Adipose tissue (tissue), 3 donors: Measurements from ENCODE around the gene MED15. TPM values are rescaled to one million over a fixed set of nuclear protein-coding genes. Genes with fewer than 3 reads are reported as not detected.
"Not testable (repeated sequence)": the region's sequence is repeated elsewhere in the genome, so short reads cannot be mapped to it uniquely, and the experiment has no call there.

Experiments used
- H3K27ac ChIP-seq: one replicate; pipeline ENCODE4 v1.5.1; 2013; ENCODE audit warnings: low read depth, low read length
- WGBS, 3 donors: extraction: QIAGEN DNeasy Blood & Tissue Kit; methylation state at CpG; one replicate each; pipeline ENCODE4 v1.1.7; 2013; 5-methylcytosine and 5-hydroxymethylcytosine counted together
- polyA plus RNA-seq, 3 donors: library from polyadenylated mRNA; stranded (reverse); fragments of 200-250 nt; gene quantifications; one replicate each; pipeline ENCODE4 v1.2.3, GENCODE V29; 2013
- donor health status: healthy with polysubstance abuse.
- donor health status: Bipolar disorder and iron deficiency.
- donor health status: healthy.

MED15 gene
- polyA plus RNA-seq, 3 donors: 22.7 to 44.2 (median 42.4) TPM

DNA sequence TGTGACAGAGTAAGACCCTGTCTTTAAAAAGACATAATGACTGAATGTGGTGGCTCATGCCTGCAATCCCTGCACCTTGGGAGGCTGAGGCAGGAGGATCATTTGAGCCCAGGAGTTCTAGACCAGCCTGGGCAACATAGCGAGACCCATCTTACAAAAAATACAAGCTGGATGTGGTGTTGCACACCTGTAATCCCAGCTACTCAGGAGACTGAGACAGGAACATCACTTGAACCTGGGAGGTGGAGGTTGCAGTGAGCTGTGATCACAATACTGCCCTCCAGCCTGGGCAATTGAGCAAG lies 112.4 kb downstream of the MED15 start:
- not testable (repeated sequence) for H3K27ac ChIP-seq
- WGBS, 3 donors: 96 to 100% (median 98%) methylated on average over 1 of the region's 1 CpG

DNA sequence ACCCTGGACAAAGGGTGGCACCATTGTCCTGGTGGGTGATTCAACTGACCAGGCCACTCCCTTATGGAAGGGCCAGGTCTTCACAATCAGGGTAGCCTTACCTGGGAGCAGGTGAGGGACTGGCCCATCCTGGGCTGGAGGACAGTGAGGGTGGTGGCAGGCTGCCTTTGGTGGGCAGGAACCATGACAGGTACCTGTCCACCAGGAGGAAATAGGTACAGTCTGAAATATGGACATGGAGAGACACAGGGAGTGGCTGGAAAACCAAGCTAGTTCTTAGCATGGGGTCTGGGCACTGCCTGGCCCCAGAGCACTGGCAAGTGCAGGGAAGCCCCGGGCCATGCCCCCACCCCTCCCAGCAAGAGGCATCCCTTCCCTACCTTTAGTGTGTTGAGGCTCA lies 113.8 kb downstream of the MED15 start:
- 73 to 96% (median 78%) methylated on average over 1 of the region's 1 CpG for WGBS, 3 donors
- H3K27ac ChIP-seq: no peak overlapping the region

DNA sequence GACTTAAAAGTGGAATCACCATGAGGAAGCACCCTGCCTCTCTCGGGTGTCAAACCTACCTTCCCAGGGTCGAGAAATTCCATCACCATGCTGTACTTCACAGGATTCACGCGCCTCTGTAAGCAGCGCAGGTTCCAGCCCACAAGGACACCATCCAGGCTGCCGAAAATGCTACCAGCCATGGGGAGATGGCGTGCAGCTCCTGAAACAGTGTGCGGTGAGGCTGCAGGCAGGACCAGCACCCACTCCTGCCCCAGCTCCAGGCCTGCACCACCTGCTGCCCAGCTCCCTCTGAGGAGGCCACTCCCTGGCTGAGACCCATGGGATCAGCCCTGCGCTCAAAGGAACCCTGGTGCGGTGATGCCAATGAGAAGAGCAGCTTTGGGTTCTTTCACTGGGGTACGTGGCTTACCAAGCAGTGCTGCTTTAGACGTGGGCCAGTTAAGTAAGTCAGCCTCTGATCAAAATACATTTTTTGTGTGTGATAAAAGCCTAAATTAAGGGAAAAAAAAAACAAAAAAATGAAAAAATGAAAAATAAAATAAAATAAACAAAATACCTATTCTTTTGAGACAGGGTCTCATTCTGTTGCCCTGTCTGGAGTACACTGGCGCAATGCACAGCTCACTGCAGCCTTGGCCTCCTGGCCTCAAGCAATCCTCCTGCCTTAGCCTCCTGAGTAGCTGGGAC lies 115.4 kb downstream of the MED15 start:
- no peak overlapping the region for H3K27ac ChIP-seq
- 77 to 91% (median 89%) methylated on average over 13 of the region's 13 CpGs for WGBS, 3 donors

DNA sequence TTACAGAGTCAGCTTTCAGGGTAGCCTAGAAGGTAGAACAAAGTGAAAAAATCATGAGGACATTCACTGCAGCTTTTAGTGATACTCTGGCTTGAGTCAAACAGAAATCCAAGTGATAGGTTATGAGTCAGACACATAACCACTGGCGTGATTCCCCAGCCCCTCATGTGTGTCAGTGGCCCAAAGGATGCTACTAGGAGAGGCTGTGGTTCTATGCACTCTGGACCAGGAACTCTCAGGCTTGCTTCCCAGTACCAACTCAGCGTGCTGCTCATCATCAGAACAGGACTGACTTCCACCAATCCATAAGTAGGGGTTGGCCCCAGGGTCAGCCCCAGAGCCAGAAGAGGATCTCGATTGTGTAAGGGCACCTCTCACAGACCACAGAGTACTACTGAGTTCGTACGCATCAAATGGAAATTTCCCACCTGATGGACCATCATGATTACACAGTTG lies 116.8 kb downstream of the MED15 start:
- H3K27ac ChIP-seq: no peak overlapping the region
- 71 to 74% (median 73%) methylated on average over 5 of the region's 5 CpGs for WGBS, 3 donors

DNA sequence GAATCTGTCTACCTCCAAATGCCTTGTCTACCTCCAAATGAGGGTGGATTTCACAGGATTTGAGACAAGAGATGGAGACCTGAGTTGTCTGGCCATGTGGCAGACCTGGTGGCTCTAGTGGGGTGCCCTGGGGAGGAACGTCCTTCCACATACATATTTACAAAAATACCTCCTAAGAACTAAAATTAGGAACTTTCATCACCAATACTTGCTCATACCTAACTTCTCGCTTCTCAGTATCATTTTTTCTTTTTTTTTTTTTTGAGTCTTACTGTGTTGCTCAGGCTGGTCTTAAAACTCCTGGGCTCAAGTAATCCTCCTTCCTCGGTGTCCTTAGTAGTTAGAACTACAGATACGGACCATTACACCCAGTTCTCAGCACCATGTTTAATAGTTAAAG lies 117.9 kb downstream of the MED15 start:
- 85 to 91% (median 87%) methylated on average over 4 of the region's 4 CpGs for WGBS, 3 donors
- no peak overlapping the region for H3K27ac ChIP-seq

DNA sequence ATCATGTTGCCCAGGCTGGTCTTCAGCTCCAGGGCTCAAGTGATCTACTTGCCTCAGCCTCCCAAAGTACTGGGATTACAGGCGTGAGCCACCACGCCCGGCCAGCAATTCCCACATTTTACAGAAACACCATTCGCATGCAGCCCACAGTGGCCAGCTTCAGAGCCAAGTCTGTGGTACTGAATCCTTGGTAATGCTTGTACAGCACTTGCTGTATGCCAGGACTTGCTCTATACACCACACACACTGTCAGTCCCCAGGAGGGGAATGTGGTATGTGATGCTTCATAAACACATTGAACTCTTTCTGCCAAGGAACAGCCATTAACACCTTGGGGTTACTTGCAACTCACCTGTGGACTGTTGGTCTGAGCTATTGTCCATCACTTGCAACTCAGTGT lies 119.4 kb downstream of the MED15 start:
- WGBS, 3 donors: 91 to 96% (median 95%) methylated on average over 4 of the region's 4 CpGs
- no peak overlapping the region for H3K27ac ChIP-seq

DNA sequence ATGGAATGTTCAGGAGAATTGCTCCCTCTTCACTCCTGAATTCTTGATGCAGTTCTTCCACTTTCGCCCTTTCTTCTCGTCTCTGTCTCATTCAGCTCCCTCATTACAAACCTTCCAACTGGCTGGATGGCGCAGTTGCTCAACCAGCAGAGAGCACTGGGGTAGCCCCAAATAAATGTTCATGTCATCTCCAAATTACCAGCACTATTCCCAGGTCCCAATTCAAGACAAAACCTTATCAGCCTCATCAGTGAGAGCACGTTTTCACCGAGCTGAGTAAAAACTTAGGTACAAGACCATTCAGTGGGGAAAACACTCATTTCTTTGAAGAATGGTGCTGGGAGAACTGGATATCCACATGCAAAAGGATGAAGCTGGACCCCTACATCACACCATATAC lies 120.0 kb downstream of the MED15 start:
- WGBS, 3 donors: 84 to 94% (median 86%) methylated on average over 5 of the region's 5 CpGs
- no peak overlapping the region for H3K27ac ChIP-seq

DNA sequence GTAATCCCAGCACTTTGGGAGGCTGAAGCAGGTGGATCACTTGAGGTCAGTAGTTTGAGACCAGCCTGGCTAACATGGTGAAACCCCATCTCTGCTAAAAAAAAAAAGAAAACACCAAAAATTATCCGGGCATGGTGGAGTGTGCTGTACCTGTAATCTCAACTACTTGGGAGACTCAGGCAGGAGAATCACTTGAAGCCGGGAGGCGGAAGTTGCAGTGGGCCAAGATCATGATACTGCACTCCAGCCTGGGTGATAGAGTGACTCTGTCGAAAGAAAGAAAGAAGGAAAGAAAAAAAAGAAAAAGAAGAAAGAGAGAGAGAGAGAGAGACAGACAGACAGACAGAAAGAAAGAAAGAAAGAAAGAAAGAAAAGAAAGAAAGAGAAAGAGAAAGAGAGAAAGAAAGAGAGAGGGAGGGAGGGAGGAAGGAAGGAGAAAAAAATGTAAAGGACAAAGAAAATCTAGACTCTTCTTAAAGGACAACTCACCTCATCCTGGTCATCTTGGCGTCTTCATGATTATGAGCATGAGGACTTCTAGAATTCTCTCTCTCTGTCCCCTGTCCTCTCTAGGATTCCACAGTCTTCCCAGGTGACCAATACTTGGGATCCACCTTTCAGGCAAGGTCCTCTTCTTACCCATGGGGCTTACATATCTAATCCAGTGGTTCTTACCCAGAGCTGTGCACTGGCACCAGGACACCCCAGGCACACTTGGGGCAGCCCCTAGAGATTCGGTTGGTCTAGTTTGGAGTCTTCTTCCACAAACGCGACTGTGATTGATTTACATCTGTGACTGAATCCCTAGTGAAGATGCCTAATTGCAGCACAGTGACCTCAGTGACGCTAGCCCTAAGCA lies 120.9 kb downstream of the MED15 start:
- WGBS, 3 donors: 88 to 90% (median 90%) methylated on average over 9 of the region's 9 CpGs
- no peak overlapping the region for H3K27ac ChIP-seq

DNA sequence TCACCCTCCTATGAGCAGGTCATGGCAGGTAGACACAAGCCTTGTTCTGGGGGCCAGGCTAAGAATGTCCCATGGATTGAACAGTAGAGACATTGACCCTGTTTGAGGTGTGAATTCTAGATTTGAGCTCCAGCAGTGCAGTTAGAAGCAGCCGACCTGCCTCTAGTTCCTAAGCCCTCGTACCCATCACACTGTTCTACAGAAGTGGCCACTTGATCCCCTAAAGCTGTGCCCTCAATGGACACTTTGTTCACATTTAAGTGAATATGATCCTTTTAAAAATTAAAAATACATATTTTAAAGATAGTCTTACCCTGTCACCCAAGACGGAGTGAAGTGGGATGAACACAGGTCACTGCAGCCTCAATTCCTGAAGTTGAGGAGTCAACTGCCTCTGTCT lies 122.0 kb downstream of the MED15 start:
- WGBS, 3 donors: 91 to 94% (median 93%) methylated on average over 3 of the region's 3 CpGs
- H3K27ac ChIP-seq: no peak overlapping the region

DNA sequence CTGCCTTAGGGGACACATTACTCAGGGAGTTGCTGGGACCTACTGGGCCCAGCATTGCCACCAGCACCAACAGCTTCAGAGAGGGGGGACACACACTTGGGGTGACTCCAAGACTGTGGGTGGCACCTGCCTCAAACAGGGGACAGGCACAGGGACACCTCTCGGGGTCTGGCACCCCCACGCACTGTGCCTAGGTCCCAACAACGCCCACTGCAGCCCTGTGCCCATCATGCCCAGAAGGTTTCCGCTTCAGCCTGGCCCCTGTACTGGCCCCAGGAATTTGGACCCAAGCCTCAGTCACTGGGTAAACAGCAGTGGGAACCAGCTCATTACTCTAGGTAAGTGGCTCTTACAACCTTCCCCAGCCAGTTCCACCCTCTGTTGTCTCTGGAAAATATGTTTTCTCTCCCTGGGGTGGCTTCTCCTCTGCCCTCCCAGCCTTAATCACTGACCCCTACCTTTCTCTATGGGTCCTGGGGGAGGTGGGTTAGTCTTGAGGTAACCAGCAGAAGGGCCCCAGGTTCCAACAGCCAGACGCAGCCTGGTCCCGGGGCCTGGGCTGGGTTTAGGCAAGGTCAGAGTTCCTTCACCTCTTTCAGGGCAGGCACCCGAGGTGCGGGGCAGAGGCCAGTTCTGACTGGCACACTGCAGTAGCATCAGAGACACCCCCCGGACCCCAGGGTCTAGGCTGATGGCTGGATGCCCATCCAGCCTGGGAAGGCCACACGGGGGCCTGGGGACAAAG lies 123.6 kb downstream of the MED15 start:
- no peak overlapping the region for H3K27ac ChIP-seq
- 86 to 91% (median 90%) methylated on average over 10 of the region's 10 CpGs for WGBS, 3 donors

DNA sequence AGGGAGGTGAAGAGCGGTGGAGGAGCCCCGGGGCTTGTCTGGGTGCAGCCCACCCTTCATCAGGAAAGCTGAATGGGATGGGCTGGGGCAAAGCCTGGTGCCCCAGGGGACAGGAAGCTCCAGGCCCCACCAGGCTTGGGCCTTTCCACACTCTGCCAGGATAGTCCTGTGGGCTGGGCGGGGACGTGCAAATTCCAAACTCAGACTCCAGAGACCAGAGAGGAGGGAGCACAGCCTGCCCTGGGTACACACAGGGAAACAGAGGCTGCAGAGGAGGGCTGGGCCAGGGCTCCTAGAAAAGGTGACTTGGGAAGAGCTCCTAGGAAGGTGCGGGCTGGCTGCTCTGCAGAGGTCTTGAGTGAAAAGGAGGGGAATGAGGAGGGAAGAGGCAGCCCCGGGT lies 124.7 kb downstream of the MED15 start:
- H3K27ac ChIP-seq: no peak overlapping the region
- WGBS, 3 donors: 83 to 91% (median 89%) methylated on average over 6 of the region's 6 CpGs

DNA sequence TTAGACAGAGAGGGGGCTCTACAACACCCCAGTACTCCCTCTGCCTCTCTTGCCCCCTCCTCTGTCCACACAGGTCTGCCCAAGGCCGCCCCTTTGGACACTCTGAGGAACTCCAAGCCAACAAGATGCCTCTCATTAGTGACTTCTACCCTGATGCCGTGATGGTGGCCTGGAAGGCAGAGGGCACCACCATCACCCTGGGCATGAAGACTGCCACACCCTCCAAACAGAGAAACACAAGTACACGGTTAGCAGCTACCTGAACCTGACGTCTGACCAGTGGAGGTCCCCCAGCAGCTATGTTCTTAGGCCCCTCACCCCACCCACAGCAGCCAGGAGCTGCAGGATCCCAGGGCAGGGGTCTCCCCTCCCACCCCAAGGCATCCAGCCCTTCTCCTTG lies 125.1 kb downstream of the MED15 start:
- WGBS, 3 donors: 69 to 81% (median 70%) methylated on average over 4 of the region's 4 CpGs

DNA sequence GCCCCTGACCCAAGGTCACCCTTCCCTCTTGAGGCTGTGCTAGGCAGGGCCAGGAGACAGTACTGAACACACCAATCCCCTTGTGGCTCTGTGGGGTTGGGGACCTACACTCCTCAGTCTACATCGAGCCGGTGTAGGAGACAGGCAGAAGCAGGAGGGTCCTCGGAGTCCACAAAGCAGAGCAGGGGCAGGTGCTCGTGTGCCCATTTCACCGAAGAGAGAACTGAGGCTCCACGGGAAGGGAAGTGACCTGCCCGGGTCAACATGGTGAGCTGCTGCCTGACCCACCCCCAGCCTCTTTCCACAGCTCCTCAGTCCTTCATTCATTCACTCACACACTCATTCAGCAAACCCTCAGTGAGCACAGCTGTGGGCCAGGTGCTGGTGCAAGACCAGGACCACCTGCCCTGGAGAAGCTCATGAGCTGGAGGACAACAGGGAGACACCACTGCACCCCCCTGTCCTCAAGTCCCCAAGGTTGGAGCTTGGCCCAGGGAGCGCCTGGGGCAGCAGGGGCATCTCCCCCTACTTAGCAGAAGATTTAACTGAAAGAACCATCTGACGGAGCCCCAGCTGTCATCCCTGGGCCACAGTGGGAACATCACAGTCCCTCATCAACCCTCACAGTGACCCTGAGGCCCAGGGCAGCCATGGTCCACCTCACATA lies 127.3 kb downstream of the MED15 start:
- H3K27ac ChIP-seq: no peak overlapping the region
- 79 to 94% (median 85%) methylated on average over 9 of the region's 9 CpGs for WGBS, 3 donors

More for the DNA sequence above, 125.1 kb downstream of the MED15 start:
- no peak overlapping the region for H3K27ac ChIP-seq

DNA sequence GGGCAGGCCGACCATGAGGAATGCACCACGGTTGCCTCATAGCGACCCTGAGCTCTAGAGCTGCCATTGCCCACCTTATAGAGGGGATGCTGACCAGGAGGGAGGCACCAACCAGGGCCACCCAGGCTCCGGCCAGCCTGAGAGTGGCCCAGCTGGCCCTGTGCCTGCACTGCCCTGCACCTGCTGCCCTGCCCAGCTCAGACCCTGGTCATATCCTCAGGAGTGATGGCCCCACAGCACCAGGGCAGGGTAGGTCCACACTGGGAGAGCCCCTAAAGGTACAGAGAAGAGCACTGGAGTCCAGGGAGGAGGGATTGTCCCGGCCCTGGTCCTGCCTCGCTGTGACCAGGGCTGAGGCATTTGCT lies 127.8 kb downstream of the MED15 start:
- no peak overlapping the region for H3K27ac ChIP-seq
- WGBS, 3 donors: 76 to 80% (median 80%) methylated on average over 6 of the region's 6 CpGs

DNA sequence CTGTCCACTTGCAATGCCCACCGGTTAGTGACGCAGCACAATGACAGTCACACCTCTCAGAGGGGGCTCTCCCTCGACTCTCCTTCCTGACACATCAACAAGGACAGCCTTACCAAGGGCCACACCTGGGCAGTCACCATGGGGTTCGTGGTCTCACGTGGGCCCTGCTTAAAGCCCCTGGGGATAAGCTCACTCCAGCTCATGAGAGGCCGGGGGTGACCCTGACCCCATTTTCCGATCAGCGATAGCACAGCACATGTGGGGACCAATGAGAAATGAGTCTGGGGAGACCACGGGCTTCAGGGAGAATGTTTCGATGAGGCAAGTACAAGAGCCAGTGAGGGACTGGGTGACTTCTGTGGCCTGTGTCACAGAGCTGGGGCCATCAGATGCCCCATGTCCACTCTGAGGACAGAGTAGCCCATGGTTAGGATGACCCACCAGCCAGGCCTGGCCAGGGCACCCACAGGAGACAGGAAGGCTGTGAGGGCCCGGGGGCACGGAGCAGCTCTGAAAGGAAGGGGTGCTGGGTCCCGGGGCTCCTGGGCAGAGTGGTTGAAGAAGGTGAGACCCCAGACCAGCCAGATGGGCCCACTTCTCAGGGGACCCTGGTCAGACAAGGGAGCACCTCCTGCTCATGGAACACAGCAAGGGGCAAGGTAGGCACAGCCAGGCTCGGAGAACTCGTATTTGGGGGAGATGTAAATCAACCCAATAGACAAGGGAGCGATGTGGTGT lies 128.8 kb downstream of the MED15 start:
- WGBS, 3 donors: 85 to 91% (median 88%) methylated on average over 16 of the region's 16 CpGs
- no peak overlapping the region for H3K27ac ChIP-seq

DNA sequence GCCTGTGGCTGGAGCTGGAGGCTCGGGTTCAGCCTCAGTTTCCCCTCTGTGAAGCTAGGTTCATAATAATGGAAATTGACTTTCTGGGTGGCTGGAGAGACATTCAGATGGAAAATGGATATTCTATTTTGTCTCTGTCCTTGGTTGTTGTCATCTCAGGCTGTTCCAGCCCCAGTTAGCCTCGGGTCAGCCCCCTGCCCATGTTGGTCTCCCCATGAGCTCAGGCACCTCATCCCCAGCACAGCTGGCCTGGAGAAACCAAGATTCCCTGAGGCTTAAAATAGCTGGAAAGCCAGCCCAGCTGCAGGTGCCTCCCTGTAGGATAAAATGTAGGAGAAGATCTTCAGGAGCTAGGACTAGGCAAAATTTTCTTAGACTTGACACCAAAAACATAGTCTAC lies 129.5 kb downstream of the MED15 start:
- WGBS, 3 donors: 84 to 89% (median 86%) methylated on average over 2 of the region's 2 CpGs
- H3K27ac ChIP-seq: no peak overlapping the region
